ENCODE results near the gene TMPRSS13. TPM values are rescaled to one million over a fixed set of nuclear protein-coding genes. Genes with fewer than 3 reads are reported as not detected.
"Not testable (repeated sequence)": the region's sequence is repeated elsewhere in the genome, so short reads cannot be mapped to it uniquely, and the experiment has no call there.

The TMPRSS13 gene
- not detected in 3 replicates for total RNA-seq
- long read RNA-seq: 0 reads

- no peaks in the 10 kb centered on the region for H3K4me1 Mint-ChIP-seq (ENCODE audit: low read depth)
Measured at GRCh38 chr11:117929142-117929915, at the start of gene TMPRSS13. TMPRSS13 (minus strand) TSS chr11:117929402; CDS start chr11:117929307, 95 bp downstream.

GRCh38 chr11:117978991-117979390 is 49.8 kb upstream of the TMPRSS13 start:
- Mint-ChIP-seq H3K27ac (ENCODE audit: unreplicated experiment) (no peak overlapping the region), H3K36me3 (ENCODE audit: low read depth) (no peaks in the 10 kb centered on the region), H3K9me3 (ENCODE audit: low read depth) (no peaks in the 10 kb centered on the region), H3K4me1 (ENCODE audit: low read depth) (no peaks in the 10 kb centered on the region), H3K4me3 (ENCODE audit: unreplicated experiment) (no peak overlapping the region), H3K27me3 (ENCODE audit: low read depth) (peaks cover 37% of the 10 kb centered on the region)
- TF ChIP-seq CTCF (IDR thresholded peaks at IDR 0.05): no peak
- DNase-seq (ENCODE audit: low spot score): no peak

More at GRCh38 chr11:117929142-117929915, at the start of gene TMPRSS13:
- H3K9me3 Mint-ChIP-seq (ENCODE audit: low read depth): no peaks in the 10 kb centered on the region
- no peak within 1 kb of the TSS for H3K4me3 Mint-ChIP-seq (ENCODE audit: unreplicated experiment)
- H3K27me3 Mint-ChIP-seq (ENCODE audit: low read depth): peaks cover 32% of the 10 kb centered on the region
- peak; percentile 28 for DNase-seq (ENCODE audit: low spot score)
- H3K27ac Mint-ChIP-seq (ENCODE audit: unreplicated experiment): no peak within 1 kb of the TSS
- no peak for TF ChIP-seq CTCF (IDR thresholded peaks at IDR 0.05)
- no peaks in the 10 kb centered on the region for H3K36me3 Mint-ChIP-seq (ENCODE audit: low read depth)

GRCh38 chr11:117978291-117978910 is 49.2 kb upstream of the TMPRSS13 start:
- not testable (repeated sequence) for H3K9me3 Mint-ChIP-seq (ENCODE audit: low read depth); H3K4me3 Mint-ChIP-seq (ENCODE audit: unreplicated experiment); H3K4me1 Mint-ChIP-seq (ENCODE audit: low read depth); H3K36me3 Mint-ChIP-seq (ENCODE audit: low read depth); H3K27ac Mint-ChIP-seq (ENCODE audit: unreplicated experiment)
- peaks cover 31% of the 10 kb centered on the region for H3K27me3 Mint-ChIP-seq (ENCODE audit: low read depth)
- peak; percentile 36 for DNase-seq (ENCODE audit: low spot score)

GRCh38 chr11:117977612-117978264 is 48.5 kb upstream of the TMPRSS13 start:
- H3K27ac Mint-ChIP-seq (ENCODE audit: unreplicated experiment); H3K4me3 Mint-ChIP-seq (ENCODE audit: unreplicated experiment); H3K9me3 Mint-ChIP-seq (ENCODE audit: low read depth); H3K4me1 Mint-ChIP-seq (ENCODE audit: low read depth); DNase-seq (ENCODE audit: low spot score); H3K36me3 Mint-ChIP-seq (ENCODE audit: low read depth): not testable (repeated sequence)
- H3K27me3 Mint-ChIP-seq (ENCODE audit: low read depth): peaks cover 26% of the 10 kb centered on the region

GRCh38 chr11:117977029-117977428 is 47.8 kb upstream of the TMPRSS13 start:
- DNase-seq (ENCODE audit: low spot score): no peak
- Mint-ChIP-seq H3K9me3 (ENCODE audit: low read depth) (no peaks in the 10 kb centered on the region), H3K4me1 (ENCODE audit: low read depth) (peaks cover 8% of the 10 kb centered on the region), H3K36me3 (ENCODE audit: low read depth) (no peaks in the 10 kb centered on the region), H3K27ac (ENCODE audit: unreplicated experiment) (no peak overlapping the region), H3K27me3 (ENCODE audit: low read depth) (peaks cover 23% of the 10 kb centered on the region), H3K4me3 (ENCODE audit: unreplicated experiment) (no peak overlapping the region)
- TF ChIP-seq CTCF (IDR thresholded peaks at IDR 0.05): no peak

- H3K27ac Mint-ChIP-seq (ENCODE audit: unreplicated experiment): no peak overlapping the region
- no peak for TF ChIP-seq CTCF (IDR thresholded peaks at IDR 0.05)
- H3K9me3 Mint-ChIP-seq (ENCODE audit: low read depth): no peaks in the 10 kb centered on the region
- peaks cover 9% of the 10 kb centered on the region for H3K4me1 Mint-ChIP-seq (ENCODE audit: low read depth)
- no peak overlapping the region for H3K4me3 Mint-ChIP-seq (ENCODE audit: unreplicated experiment)
- DNase-seq (ENCODE audit: low spot score): no peak
- no peaks in the 10 kb centered on the region for H3K36me3 Mint-ChIP-seq (ENCODE audit: low read depth)
- peaks cover 17% of the 10 kb centered on the region for H3K27me3 Mint-ChIP-seq (ENCODE audit: low read depth)
Measured at GRCh38 chr11:117976445-117976844, 47.2 kb upstream of the TMPRSS13 start.

Data from chondrocyte (in vitro differentiated cells).